ENCODE data around the gene ARNT2.
"Not testable (repeated sequence)": the region's sequence is repeated elsewhere in the genome, so short reads cannot be mapped to it uniquely, and the experiment has no call there.

The ARNT2 gene

GRCh38 chr15:80498652-80499051, 94.5 kb downstream of the ARNT2 start:
- Histone ChIP-seq H3K4me3 (ENCODE audit: low read length) (no peak overlapping the region), H3K27me3 (ENCODE audit: insufficient read depth, low read length) (no peaks in the 10 kb centered on the region), H3K9ac (ENCODE audit: low read depth, low read length) (no peak overlapping the region), H3K27ac (ENCODE audit: low read length) (no peak overlapping the region), H3K36me3 (ENCODE audit: insufficient read depth, low read depth, low read length) (no peaks in the 10 kb centered on the region), H3K4me1 (ENCODE audit: insufficient read depth, low read length) (peaks cover 13% of the 10 kb centered on the region; the same call in 1 of the 2 replicates), H3K9me3 (ENCODE audit: insufficient read depth, low read depth, low read length) (no peaks in the 10 kb centered on the region)

- Histone ChIP-seq H3K27ac (ENCODE audit: low read length) (no peak overlapping the region), H3K9me3 (ENCODE audit: insufficient read depth, low read depth, low read length) (no peaks in the 10 kb centered on the region), H3K36me3 (ENCODE audit: insufficient read depth, low read depth, low read length) (no peaks in the 10 kb centered on the region), H3K4me1 (ENCODE audit: insufficient read depth, low read length) (peaks cover 2% of the 10 kb centered on the region; the same call in 1 of the 2 replicates), H3K9ac (ENCODE audit: low read depth, low read length) (no peak overlapping the region), H3K27me3 (ENCODE audit: insufficient read depth, low read length) (no peaks in the 10 kb centered on the region), H3K4me3 (ENCODE audit: low read length) (no peak overlapping the region)
These were observed 95.8 kb downstream of the ARNT2 start for GRCh38 chr15:80500021-80500420.

DNA sequence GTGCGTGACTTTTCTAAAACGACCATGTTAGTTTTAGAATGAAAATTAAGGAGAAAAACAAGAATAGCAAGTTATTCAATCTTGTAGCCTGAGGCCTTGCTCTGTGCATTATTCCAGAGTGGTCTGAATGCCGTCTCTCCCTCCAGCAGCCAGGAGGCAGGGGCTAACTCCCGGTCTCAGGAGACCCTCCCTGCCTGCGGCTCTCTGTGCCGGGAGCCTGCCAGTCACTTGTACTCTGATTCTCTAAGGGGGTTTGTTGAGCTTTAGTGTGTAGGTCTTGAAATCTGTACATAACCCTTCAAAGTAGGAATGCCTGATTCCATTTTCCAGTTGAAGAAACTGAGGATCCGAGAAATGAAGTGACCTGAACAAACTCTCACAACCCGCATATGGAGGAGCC, 97.3 kb downstream of the ARNT2 start:
- H3K4me1 ChIP-seq (ENCODE audit: insufficient read depth, low read length) = no peaks in the 10 kb centered on the region
- H3K9me3 ChIP-seq (ENCODE audit: insufficient read depth, low read depth, low read length) = no peaks in the 10 kb centered on the region
- H3K27ac ChIP-seq (ENCODE audit: low read length) = no peak overlapping the region
- no peak overlapping the region for H3K4me3 ChIP-seq (ENCODE audit: low read length)
- H3K9ac ChIP-seq (ENCODE audit: low read depth, low read length) = no peak overlapping the region
- H3K27me3 ChIP-seq (ENCODE audit: insufficient read depth, low read length) = no peaks in the 10 kb centered on the region
- H3K36me3 ChIP-seq (ENCODE audit: insufficient read depth, low read depth, low read length) = no peaks in the 10 kb centered on the region

GRCh38 chr15:80502782-80503181, 98.6 kb downstream of the ARNT2 start:
- no peak overlapping the region for H3K27ac ChIP-seq (ENCODE audit: low read length)
- no peaks in the 10 kb centered on the region for H3K4me1 ChIP-seq (ENCODE audit: insufficient read depth, low read length)
- H3K9me3 ChIP-seq (ENCODE audit: insufficient read depth, low read depth, low read length) = no peaks in the 10 kb centered on the region
- no peaks in the 10 kb centered on the region for H3K36me3 ChIP-seq (ENCODE audit: insufficient read depth, low read depth, low read length)
- H3K9ac ChIP-seq (ENCODE audit: low read depth, low read length) = no peak overlapping the region
- no peak overlapping the region for H3K4me3 ChIP-seq (ENCODE audit: low read length)
- H3K27me3 ChIP-seq (ENCODE audit: insufficient read depth, low read length) = no peaks in the 10 kb centered on the region

- no peak overlapping the region for H3K4me3 ChIP-seq (ENCODE audit: low read length)
- no peaks in the 10 kb centered on the region for H3K9me3 ChIP-seq (ENCODE audit: insufficient read depth, low read depth, low read length)
- H3K27ac ChIP-seq (ENCODE audit: low read length) = no peak overlapping the region
- no peaks in the 10 kb centered on the region for H3K27me3 ChIP-seq (ENCODE audit: insufficient read depth, low read length)
- no peaks in the 10 kb centered on the region for H3K4me1 ChIP-seq (ENCODE audit: insufficient read depth, low read length)
- peaks cover 5% of the 10 kb centered on the region for H3K36me3 ChIP-seq (ENCODE audit: insufficient read depth, low read depth, low read length)
- no peak overlapping the region for H3K9ac ChIP-seq (ENCODE audit: low read depth, low read length)
These were observed 99.3 kb downstream of the ARNT2 start for GRCh38 chr15:80503319-80503952.

- Histone ChIP-seq H3K4me3 (ENCODE audit: low read length) (no peak overlapping the region), H3K9ac (ENCODE audit: low read depth, low read length) (no peak overlapping the region), H3K27ac (ENCODE audit: low read length) (no peak overlapping the region), H3K27me3 (ENCODE audit: insufficient read depth, low read length) (no peaks in the 10 kb centered on the region), H3K36me3 (ENCODE audit: insufficient read depth, low read depth, low read length) (peaks cover 9% of the 10 kb centered on the region), H3K9me3 (ENCODE audit: insufficient read depth, low read depth, low read length) (no peaks in the 10 kb centered on the region), H3K4me1 (ENCODE audit: insufficient read depth, low read length) (no peaks in the 10 kb centered on the region)
These were observed 100.7 kb downstream of the ARNT2 start for GRCh38 chr15:80504931-80505330.

DNA sequence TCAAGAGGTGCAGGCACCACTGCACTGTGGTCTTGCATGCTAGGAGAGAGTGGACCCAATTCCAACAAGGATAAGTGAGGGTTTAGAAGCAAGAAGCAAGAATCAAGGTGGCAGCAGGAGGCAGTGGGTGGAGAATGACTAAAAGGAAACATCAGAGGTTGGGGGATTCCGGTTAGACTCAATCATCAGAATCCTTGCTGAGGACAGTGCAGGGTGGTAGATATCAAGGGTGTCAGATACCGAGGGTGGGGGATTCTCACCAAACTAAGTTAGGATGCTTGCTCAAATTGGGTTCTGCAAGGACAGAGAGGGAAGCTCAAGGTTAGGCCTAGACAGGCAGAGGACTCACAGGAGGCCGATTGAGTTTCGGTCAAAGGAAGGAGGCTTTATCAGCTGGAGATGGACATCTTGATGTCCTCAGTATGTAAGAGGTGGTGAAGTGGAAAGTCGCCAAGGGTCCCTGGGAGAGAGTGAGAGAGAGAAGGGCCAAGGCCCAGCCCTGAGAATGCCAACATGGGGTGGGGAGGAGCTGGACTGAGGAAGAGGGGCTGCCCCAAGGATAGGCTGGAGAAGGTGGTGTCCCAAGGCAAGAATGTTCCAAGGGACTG, 102.2 kb downstream of the ARNT2 start:
- H3K4me3 ChIP-seq (ENCODE audit: low read length) = no peak overlapping the region
- no peaks in the 10 kb centered on the region for H3K9me3 ChIP-seq (ENCODE audit: insufficient read depth, low read depth, low read length)
- H3K9ac ChIP-seq (ENCODE audit: low read depth, low read length) = no peak overlapping the region
- no peaks in the 10 kb centered on the region for H3K4me1 ChIP-seq (ENCODE audit: insufficient read depth, low read length)
- H3K27me3 ChIP-seq (ENCODE audit: insufficient read depth, low read length) = no peaks in the 10 kb centered on the region
- H3K36me3 ChIP-seq (ENCODE audit: insufficient read depth, low read depth, low read length) = peaks cover 9% of the 10 kb centered on the region
- H3K27ac ChIP-seq (ENCODE audit: low read length) = no peak overlapping the region

- Histone ChIP-seq H3K27me3 (ENCODE audit: insufficient read depth, low read length) (no peaks in the 10 kb centered on the region), H3K4me3 (ENCODE audit: low read length) (no peak overlapping the region), H3K36me3 (ENCODE audit: insufficient read depth, low read depth, low read length) (peaks cover 9% of the 10 kb centered on the region)
These were observed 102.9 kb downstream of the ARNT2 start for GRCh38 chr15:80507131-80507530.

DNA sequence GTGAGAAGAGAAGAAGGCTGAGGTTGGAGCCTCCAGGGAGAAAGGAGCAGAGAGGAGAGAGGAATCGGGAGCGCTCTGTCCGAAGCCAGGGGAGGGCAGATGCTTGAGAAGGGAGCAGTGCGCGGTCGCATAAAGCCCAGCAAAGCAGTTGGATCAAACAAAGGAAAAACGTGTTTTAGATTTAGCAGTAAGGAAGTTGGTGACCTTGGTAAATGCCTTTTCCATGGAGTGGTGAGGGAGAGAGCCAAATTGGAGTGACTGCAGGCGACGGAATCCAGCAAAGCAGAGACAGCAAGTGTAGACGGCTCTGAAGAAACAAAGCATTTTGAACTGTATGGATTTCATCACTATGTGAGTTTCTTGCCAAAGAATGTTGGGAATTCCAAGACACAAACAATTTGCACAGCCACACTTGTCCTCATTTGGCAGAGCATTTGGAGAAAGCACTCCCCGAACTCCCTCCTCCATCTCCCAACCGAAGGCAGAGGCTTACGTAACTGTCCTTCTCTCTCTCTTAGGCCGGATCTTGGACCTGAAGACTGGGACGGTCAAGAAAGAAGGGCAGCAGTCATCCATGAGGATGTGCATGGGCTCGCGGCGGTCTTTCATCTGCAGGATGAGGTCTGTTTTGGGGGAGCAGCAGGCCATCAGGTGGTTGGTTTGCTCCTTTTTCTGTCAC, 103.6 kb downstream of the ARNT2 start:
- H3K36me3 ChIP-seq (ENCODE audit: insufficient read depth, low read depth, low read length) = peaks cover 9% of the 10 kb centered on the region
- no peaks in the 10 kb centered on the region for H3K4me1 ChIP-seq (ENCODE audit: insufficient read depth, low read length)
- no peak overlapping the region for H3K27ac ChIP-seq (ENCODE audit: low read length)
- H3K27me3 ChIP-seq (ENCODE audit: insufficient read depth, low read length) = no peaks in the 10 kb centered on the region
- H3K9ac ChIP-seq (ENCODE audit: low read depth, low read length) = no peak overlapping the region
- H3K9me3 ChIP-seq (ENCODE audit: insufficient read depth, low read depth, low read length) = no peaks in the 10 kb centered on the region
- no peak overlapping the region for H3K4me3 ChIP-seq (ENCODE audit: low read length)

More at GRCh38 chr15:80507131-80507530, 102.9 kb downstream of the ARNT2 start:
- Histone ChIP-seq H3K27ac (ENCODE audit: low read length) (no peak overlapping the region), H3K9ac (ENCODE audit: low read depth, low read length) (no peak overlapping the region), H3K9me3 (ENCODE audit: insufficient read depth, low read depth, low read length) (no peaks in the 10 kb centered on the region), H3K4me1 (ENCODE audit: insufficient read depth, low read length) (no peaks in the 10 kb centered on the region)

DNA sequence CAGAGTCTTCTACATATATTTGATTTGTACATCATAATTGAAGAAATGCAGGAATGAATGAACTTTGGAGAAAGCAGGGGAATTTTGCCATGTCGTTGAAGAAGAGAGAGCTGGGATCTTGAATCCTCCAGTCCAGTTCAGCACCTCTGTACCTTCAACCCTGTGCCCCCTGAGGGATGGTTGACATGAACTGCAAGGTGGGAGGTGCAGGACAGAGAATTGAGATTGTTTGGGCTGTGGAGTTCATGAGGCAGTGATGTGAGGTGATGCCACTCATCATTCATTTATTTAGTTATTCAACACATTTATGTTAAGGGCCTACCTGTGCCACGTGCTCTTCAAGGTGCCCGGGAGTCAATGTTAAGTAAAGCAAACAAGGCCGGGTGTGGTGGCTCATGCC, 104.6 kb downstream of the ARNT2 start:
- no peak overlapping the region for H3K9ac ChIP-seq (ENCODE audit: low read depth, low read length)
- no peak overlapping the region for H3K4me3 ChIP-seq (ENCODE audit: low read length)
- no peak overlapping the region for H3K27ac ChIP-seq (ENCODE audit: low read length)

DNA sequence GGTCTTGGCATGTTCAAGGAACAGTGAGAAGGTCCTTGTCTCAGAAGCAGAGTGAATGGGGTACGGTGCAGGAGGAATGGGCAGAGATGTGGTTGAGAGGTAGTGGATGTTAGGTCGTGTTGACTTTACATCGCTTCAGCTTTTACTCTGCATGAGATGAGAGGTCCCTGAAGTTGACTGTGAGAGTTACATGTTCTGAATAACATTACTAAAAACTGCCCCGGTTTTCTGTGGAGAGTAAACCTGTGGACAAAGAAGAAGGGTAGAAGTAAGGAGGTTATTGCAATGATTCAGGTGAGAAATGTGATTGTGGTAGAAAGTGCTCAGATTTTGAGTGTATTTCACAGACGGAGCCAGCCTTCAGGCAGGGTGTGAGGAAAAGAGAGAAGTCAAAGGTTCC, 105.6 kb downstream of the ARNT2 start:
- Histone ChIP-seq H3K9ac (ENCODE audit: low read depth, low read length) (no peak overlapping the region), H3K9me3 (ENCODE audit: insufficient read depth, low read depth, low read length) (no peaks in the 10 kb centered on the region), H3K27me3 (ENCODE audit: insufficient read depth, low read length) (no peaks in the 10 kb centered on the region), H3K27ac (ENCODE audit: low read length) (no peak overlapping the region), H3K36me3 (ENCODE audit: insufficient read depth, low read depth, low read length) (peaks cover 9% of the 10 kb centered on the region), H3K4me3 (ENCODE audit: low read length) (no peak overlapping the region), H3K4me1 (ENCODE audit: insufficient read depth, low read length) (no peaks in the 10 kb centered on the region)

More for the DNA sequence above, 104.6 kb downstream of the ARNT2 start:
- H3K9me3 ChIP-seq (ENCODE audit: insufficient read depth, low read depth, low read length) = no peaks in the 10 kb centered on the region
- H3K36me3 ChIP-seq (ENCODE audit: insufficient read depth, low read depth, low read length) = peaks cover 9% of the 10 kb centered on the region
- no peaks in the 10 kb centered on the region for H3K4me1 ChIP-seq (ENCODE audit: insufficient read depth, low read length)
- no peaks in the 10 kb centered on the region for H3K27me3 ChIP-seq (ENCODE audit: insufficient read depth, low read length)

GRCh38 chr15:80510985-80511384, 106.8 kb downstream of the ARNT2 start:
- H3K27ac ChIP-seq (ENCODE audit: low read length); H3K4me3 ChIP-seq (ENCODE audit: low read length); H3K9ac ChIP-seq (ENCODE audit: low read depth, low read length); H3K9me3 ChIP-seq (ENCODE audit: insufficient read depth, low read depth, low read length); H3K36me3 ChIP-seq (ENCODE audit: insufficient read depth, low read depth, low read length); H3K4me1 ChIP-seq (ENCODE audit: insufficient read depth, low read length); H3K27me3 ChIP-seq (ENCODE audit: insufficient read depth, low read length): not testable (repeated sequence)
